DMS53 (cell line): ENCODE measurements around the gene HDAC4.

Source experiments
- DNase-seq: peaks from one replicate; lab custom pipeline; 2025; lab: John Stamatoyannopoulos, UW

The HDAC4 gene

DNA sequence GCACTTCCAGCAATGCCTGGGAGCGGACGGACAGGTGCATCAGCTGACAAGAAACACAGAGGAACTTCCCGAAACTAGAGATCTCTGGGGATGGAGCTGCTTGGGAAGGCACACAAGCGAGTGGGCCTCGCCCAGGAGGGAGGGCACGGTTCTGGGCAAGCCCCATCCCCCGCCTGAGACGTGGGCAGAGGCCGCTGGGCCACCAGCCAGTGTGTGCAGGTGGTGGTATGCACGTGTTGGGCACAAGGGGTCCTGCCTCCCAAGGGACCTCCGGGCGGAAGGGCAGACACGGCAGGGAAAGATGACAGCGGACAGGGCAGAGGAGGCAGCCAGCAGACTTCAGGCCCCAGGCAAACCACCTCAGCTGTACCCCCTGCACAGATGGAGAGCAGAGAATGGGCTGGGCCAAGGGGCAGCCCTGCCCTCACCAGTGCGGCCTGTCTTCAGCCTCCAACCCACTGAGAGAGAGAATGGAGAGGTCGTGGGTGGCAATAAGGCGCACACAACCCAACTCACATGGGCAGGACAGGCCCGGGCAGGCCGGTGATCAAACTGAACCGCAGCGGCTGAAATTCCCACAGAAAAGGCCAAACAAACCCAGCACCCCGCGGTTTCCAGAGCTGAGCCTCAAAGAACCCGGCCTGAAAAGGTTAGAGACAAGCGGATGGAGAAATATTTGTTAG, 51.2 kb downstream of the HDAC4 start:
- no peak for DNase-seq

DNA sequence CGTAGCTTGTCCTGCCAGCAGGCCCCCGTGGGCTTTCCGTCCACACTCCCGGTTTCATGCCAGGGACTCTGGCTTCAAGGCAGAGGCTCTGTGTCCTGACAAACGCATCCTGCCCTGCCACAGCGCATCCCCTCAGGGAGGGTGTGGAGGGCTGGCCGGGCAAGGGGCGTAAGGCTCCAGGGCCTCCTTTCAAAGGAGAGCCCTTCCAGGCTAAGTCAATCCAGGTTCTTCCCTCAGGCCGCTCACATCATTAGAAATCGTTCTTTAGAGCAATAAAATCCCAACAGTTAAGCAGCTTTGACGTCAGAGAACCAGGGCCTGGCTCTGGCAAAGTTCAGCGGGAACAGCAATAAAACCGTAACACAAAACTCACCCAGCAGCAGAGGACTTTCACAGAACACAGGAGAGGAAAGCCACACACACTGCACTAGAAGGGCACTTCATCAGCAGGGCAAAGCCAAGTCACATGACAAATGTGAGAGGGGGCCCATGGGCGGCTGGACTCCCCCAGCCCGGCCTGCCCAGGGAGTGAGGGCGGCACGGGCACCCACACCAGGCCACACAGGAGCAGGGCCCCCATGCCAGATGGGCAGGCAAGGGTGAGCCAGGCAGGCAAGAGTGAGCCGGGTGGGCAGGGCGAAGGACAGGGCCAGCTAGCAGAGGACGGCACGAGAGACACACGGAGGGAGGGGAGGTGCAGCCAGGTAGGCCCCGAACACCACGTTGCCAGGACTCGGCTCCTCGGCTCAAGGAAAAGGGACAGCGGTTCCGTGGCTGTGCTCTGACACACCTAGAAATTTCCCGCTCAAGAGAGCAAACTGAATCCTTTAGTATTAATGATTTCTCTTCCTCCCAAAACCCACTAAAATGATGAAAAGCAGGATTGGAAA, 52.0 kb downstream of the HDAC4 start:
- DNase-seq = no peak

DNA sequence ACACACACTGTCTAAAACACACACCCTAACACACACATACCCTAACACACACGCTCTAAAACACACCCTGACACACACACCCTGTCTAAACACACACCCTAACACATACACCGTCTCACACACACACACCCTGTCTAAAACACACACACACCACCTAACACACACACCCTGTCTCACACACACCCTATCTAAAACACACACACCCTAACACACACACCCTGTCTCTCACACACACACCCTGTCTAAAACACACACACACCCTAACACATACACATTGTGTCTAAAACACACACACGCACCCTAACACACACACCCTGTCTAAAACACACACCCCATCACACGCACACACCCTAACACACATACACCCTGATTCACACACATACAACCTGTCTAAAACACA, 54.1 kb downstream of the HDAC4 start:
- DNase-seq = no peak

DNA sequence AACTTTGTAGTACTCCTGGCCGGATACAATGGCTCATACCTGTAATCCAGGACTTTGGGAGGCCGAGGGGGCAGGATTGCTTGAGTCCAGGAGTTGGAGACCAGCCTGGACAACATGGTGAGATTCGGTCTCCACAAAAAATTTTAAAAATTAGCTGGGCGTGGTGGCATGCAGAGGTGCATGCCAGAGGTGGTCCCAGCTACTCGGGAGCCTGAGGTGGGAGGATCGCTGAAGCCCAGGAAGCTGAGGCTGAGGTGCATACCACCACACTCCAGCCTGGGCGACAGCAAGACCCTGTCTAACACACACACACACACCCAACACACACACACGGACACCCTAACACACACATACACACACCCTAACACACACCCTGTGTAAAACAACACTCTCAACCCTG, 55.6 kb downstream of the HDAC4 start:
- DNase-seq = no peak

DNA sequence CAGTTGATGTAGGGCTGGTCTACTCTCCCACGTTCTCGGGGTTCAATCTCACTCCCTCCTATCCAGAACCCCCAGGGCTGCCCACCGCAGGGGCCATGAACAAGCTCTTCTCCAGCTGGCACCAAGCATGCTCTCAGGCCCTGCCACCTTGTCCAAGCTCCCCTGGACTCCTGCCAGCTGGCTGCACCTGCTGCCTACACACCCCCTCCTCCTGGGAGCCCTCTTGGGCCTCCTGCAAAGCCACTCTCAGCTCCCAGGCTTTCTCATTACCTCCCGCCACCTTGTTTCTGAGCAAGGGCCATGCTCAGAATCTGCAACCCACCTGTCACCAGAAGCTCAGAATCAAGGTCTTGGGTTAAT, 56.0 kb downstream of the HDAC4 start:
- peak; percentile 65 for DNase-seq

DNA sequence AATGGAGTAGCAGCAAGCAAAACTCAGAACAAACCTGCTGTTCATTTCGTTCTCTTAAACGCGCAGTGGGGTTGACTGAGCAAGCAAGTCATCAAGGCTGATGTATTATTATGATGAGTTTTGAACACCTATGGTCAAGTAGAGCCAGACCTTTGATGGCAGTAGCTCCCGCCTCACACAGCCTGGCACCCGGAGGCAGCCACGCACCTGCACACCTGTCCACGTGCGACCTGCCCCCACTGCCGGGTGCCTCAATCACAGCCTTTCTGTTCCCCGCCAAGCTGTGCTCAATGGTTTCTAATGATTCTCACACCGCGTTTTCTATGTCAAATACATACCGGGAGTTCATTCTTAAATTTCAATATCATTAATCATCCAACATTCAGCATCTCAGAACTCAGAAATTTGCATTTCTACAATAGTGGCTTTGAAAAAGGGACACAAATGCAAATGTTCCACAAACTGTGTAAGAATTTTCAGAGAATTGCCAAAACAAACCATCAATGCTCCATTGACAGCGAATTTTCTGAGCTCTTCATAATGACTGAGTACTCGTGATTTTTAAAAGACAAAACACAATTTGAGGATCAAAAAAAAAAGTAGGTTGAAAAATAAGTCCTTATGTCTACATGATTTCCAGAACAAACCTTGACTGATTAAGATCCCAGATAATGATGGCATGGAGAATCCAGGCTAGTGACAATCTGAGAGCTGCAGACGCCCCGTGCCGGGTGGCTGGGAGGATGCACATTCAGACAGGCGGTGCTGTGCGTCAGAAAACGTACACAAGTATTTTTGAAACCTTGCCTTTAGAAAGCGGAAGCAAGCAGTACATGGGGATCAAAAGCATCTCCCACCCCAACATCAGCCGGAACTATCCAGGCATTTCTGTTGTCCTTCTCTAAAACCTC, 56.6 kb downstream of the HDAC4 start:
- DNase-seq = no peak

DNA sequence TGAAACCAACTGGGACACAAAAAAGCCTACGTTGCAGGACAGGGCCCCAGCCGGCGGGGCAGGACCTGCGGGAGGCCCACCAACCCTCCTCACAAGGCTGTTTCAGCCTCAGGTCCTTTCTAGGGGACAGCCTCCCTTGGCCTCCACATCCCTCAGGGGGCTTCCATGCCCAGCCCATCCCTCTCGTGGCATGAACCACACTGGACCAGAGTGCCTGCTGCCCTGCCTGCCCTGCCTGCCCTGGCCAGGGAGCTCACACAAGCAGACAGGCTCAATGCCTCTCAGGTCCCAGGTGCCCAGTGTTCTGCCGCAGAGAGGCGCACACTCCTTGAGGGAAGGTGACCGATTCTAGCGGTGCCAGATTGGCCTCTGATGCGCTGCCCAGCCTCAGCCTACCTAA, 57.4 kb downstream of the HDAC4 start:
- DNase-seq = no peak

DNA sequence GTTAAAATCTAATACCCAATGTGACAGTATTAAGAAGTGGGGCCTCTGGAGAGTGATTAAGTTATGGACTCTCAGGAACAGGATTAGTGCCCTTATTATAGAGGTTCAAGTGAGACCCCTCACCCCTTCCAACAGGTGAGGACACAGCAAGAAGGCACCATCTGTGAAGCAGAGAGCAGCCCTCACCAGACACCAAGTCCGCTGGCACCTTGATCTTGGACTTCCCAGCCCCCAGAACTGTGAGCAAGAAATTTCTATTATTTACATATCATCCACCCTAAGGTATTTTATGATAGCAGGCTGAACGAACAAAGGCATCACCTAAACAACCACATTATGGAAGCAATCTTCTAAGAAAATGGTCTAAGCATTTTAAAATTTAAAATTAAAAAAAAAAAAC, 59.0 kb downstream of the HDAC4 start:
- DNase-seq = no peak

DNA sequence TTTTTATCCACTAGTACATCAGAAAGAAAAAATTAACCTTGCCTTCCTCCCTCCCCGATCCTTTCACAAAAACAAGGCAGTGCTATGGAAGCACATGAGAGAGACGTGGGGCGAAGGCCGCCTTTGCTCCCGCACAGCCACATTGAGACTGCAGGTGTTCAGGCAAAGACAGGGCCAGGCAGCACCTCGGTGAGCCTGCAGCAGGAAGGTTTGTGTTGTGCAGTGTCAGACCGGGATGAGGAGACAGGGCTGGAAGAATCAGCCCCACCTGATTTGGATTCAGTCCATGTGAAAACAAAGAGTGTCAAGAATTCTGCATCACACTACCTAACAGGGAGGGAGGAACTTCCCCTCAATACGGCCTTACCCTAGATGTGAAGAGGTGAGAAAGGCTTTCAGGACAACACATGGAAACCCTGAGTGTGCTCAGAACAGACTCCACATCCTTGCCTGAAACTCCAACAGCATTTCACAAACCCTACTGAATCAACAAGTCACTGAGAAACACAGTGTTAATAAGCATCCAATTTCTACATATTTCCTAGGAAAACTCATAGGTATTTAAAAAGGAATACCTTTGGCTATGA, 59.6 kb downstream of the HDAC4 start:
- DNase-seq = no peak

DNA sequence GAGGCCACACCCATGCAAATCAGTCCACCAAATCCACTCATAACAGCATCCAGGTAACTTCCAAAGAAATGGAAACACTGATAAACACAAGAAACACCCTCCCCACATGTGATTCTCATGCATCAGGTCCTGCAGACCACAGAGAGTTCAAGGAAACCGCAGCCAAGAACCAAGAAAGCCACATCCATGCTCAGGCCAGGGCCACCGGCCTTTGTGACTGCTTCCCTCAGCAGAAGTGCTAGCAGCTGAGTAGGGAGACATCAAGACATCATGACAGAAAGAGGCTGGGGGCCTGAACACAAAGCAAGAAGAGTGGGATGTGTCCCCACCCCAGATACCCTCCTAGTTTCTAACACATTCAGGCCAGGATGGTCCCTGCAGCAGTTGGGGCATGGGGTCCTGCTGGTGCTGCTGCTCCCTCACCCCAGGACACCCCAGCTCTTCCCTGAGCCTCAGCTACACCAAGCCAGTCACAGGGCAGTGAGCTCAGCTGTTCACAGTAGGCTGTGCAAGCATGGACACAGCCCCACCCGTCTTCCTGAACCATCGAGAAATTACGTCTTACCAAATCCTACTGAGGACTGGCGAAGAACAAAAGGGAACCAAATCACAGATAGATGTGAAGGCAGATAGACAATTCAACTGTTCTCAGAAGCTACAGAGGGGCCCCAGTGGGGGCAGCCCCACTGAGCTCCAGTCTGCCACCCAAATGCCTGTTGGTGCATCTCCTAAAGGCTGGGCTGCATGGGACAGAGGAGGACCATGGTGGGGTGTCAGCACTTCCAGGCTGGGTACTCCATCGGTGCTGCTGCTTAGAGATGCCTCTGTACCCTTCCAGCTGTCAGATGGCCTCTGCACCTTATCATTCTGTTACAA, 60.9 kb downstream of the HDAC4 start:
- no peak for DNase-seq

DNA sequence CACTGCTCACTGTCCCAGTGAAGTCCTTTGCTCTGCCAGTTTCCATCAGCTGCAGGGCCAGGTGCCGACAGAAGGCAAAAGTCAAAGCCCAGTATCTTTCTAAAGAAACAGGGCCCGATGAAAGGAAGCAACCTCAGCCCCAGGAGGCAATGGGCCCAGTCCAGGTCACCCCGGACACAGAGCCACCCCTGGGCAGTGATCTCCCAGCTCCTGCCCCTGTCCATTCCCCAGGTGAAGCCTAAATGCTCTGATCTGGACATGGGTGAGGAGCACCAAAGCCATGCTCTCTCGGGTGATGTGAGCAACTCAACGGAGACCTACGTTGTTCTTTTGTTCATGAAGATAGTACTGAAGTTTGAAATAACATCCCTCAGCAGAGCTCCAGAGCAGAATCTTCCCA, 61.6 kb downstream of the HDAC4 start:
- no peak for DNase-seq

DNA sequence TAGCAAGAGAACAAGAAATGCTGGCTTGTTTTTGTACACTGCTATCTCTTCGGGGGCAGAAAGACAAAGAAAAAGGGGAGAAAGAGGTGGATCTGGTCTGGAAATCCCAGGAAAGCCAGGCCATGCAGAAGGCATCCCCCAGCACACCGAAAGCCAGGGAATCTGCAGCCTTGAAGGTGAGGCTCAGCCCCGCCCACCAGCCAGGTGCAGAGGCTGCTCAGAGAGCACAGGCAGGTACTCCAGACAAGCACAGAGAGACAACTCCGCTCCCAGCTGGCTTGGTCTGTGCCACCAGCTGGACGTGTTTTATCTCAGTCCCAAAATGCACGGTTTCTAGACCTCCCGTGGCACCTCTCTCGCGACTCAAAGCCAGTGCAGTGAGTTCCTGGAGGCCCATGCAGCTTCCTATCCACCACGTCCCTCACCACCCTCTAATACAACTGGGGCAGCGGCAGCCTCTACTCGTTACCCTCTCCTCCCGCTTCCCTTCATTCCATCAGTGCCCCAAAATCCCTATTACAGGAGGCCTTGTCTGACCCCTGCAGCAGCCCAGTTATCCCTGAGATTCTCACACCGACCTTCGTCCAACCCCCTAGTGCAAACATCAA, 62.8 kb downstream of the HDAC4 start:
- peak; percentile 85 for DNase-seq

DNA sequence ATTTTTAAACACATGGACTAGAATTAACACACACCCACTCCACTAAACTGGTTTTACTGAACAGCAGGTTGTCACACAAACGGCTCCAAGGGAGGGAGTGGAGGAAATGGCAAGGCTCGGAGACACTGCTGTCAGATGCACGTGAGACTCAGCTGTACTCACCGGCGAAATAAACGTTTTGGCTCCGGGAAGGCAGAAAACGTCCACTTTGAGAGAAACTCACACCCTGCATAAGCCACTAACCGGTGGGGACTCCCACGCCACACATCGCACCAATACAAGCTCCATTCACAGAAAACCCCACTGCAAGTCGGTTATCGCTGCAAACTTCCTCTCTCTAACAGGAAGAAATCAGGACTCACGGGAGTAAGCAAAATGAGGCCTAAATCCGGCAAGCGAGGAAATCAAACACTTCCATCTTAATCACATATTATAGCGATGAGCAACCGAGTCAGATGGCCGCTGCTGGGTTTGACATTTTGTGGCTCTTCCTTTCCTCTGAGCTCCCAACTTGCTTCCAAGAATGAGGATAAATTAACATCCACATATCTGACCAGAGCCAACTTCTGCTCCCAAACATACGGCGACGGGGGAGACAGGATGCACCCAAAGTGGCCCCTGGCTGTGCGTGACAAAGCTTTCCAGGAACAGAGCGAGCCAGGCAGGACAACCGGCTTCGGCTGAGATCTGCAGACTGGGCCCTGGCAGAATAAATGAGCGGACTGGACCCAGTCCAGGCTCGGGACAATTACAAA, 63.5 kb downstream of the HDAC4 start:
- DNase-seq = no peak

DNA sequence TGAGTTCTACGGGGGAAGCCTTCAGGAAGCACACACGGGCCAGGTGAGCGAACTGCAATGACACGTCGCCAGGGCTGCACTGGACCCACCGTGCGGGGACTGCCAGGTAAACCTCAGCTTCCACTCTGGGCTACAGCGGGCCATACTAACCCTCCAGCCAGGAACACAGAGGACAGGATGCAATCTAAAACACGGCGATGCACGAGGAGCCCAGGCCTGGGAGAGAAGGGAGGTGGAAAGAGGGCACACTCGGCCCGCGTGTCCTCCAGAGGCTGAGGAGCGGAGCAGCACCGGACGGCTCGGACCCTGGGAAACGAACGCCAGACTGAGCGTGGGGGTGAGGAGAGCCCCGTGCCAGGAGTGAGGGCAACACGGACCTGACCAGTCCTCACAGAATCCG, 69.3 kb downstream of the HDAC4 start:
- no peak for DNase-seq

DNA sequence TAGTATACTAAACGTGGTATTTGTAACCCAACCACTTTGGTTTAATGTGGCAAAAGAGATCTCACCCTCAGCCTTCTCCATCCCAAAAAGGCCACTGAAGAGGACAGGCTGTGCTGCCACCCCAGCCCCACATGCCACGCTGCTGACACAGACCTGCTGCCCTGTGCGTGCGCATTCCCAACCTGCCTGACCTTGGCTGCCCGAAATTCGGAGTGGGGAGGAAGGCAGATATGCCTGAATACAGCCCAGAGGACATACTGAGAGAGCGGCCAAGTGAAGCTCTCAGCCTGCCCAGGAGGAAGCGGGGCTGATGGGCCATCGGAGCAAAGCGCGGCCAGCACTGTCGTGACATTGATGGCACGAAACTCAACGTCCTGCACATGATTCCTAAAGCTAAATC, 70.0 kb downstream of the HDAC4 start:
- DNase-seq = no peak

DNA sequence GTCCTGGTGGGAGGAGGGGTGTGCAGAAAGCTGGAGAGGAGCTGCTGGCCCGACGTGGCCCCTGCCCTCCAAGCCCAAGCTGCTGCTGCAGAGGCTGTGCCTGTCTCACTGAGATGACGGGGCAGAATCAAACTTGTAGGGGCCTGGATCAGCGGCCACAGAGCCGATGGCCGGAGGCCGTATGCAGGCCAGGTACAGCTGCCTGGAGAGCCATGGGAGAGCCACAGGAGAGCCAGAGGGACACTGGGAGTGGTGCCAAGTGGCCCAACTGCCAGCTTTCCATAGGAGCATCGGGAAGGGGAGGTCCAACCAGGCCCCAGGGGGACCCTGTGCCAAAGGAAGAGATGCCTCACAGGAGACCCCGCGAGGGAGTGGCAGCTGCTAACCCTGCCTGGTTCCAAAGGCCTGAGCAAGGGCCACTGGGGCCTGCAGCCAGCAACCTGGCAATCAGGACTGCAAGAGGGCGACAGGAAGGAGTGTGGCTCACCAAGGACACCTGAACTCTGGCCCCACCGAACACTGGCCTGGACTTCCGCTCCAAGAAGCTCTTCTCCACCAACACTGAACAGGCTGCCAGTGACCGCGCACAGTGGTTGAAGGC, 70.7 kb downstream of the HDAC4 start:
- no peak for DNase-seq

DNA sequence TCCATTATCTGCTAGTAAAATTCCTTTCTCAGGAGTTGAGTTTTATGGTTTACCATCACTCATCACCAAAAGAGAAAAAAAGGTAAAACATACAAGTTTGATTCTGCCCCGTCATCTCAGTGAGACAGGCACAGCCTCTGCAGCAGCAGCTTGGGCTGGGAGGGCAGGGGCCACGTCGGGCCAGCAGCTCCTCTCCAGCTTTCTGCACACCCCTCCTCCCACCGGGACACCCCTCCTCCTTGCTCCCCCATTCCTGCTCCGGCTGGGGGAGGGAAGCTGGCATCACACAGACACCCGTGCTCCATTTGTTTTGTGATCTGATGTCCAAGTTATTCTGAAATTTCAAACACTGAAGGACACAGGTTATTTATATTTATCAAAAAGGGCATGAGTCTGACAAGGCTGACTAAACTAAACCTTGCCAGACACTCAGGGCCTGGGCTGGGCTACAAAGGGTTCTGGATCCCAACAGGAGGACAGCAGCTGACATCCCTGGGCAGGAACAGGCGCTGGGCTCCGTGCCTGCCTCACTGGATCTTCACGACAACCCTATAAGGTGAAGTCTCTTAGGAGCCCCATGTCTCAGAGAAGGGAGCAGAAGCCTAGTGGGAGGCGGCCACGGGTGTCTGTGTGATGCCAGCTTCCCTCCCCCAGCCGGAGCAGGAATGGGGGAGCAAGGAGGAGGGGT, 71.4 kb downstream of the HDAC4 start:
- DNase-seq = no peak

DNA sequence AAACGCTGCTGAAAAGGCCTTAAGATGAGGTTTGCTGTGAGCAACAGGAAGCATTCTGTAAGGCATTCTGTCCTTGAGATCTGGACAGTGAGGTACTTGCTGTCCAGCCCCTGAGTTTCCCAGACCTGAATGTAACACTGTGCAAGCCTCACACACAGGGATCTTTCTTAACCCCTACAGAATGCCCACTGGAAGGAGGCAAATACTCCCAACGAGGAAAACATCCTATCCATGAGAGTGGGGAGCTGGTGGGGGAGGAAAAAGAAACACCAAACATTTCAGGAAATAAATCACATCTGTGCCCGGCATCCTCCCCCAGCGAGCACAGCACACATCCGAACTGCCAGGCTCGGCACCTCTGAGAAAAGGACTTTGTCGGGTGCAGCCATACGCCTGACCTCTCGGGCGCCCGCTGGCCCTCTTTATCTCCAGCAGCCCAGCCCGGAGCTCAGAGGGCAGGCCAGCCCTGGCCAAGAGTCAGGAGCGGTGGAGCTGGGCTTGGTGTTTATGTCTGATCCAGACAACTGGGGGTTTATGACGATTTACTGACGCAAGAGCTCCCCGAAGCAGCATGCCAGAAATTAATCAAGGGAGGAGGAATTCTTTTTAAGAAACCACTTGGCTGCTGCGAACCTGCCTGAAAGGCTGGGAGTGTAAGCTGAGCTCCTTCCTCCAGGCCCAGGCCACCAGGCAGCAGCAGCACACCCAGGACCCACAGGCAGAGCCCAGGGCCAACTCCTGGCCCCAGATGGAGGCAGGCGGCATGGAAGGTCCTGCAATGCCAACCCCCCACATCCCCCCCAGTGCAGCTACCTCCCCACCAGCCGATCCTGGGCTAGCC, 72.2 kb downstream of the HDAC4 start:
- no peak for DNase-seq
